Smooth muscle cell (in vitro differentiated cells): ENCODE results near the gene PARD3. TPM values are rescaled to one million over a fixed set of nuclear protein-coding genes. Genes with fewer than 3 reads are reported as not detected.

ENCODE experiments used
- DNase-seq: peaks from one replicate; lab custom pipeline; 2025; ENCODE audit not compliant: unreplicated experiment; lab: John Stamatoyannopoulos, UW
- H2AFZ ChIP-seq: fragments of 200-600 bp; sonication (generic); 2 replicates; pipeline ENCODE4 v1.6.0; 2016; ENCODE audit warnings: antibody characterized with exemption, low read depth, mild to moderate bottlenecking
- H3F3A ChIP-seq: fragments of 200-600 bp; sonication (generic); 2 replicates; pipeline ENCODE4 v1.6.0; 2017; ENCODE audit warnings: antibody characterized with exemption, low read depth
- H3K27ac ChIP-seq: fragments of 200-600 bp; sonication (generic); 2 replicates; pipeline ENCODE4 v1.5.1; 2016; ENCODE audit warnings: low read depth, mild to moderate bottlenecking
- H3K27me3 ChIP-seq: fragments of 200-600 bp; sonication (generic); 2 replicates; pipeline ENCODE4 v1.6.1; 2016; ENCODE audit warnings: low read depth, mild to moderate bottlenecking
- H3K36me3 ChIP-seq: fragments of 200-600 bp; sonication (generic); 2 replicates; pipeline ENCODE4 v1.5.1; 2016; ENCODE audit warnings: low read depth
- H3K4me1 ChIP-seq: fragments of 200-600 bp; sonication (generic); 2 replicates; pipeline ENCODE4 v1.5.1; 2016; ENCODE audit warnings: low read depth
- H3K4me2 ChIP-seq: fragments of 200-600 bp; sonication (generic); 2 replicates; pipeline ENCODE4 v1.6.0; 2016; ENCODE audit warnings: mild to moderate bottlenecking
- H3K4me3 ChIP-seq: fragments of 200-600 bp; sonication (generic); 2 replicates; pipeline ENCODE4 v1.5.1; 2016; ENCODE audit warnings: mild to moderate bottlenecking
- H3K79me2 ChIP-seq: fragments of 200-600 bp; sonication (generic); 2 replicates; pipeline ENCODE4 v1.6.0; 2016; ENCODE audit warnings: low read depth, mild to moderate bottlenecking
- H3K9ac ChIP-seq: fragments of 200-600 bp; sonication (generic); 2 replicates; pipeline ENCODE4 v1.6.0; 2016; ENCODE audit warnings: low read depth
- H3K9me3 ChIP-seq: fragments of 200-600 bp; sonication (generic); replicated peaks from 2 replicates; pipeline ENCODE4 v1.5.1; 2016; ENCODE audit warnings: low read depth
- H4K20me1 ChIP-seq: fragments of 200-600 bp; sonication (generic); 2 replicates; pipeline ENCODE4 v1.6.0; 2016; ENCODE audit warnings: low read depth
- WGBS: methylation state at CpG from one replicate; pipeline ENCODE4 v1.1.7; 2016; ENCODE audit warnings: low lambda C conversion rate; 5-methylcytosine and 5-hydroxymethylcytosine counted together
- polyA plus RNA-seq: library from polyadenylated mRNA; unstranded; fragments of >200 nt; fragmentation: Nextera tagmentation; extraction: Ambion mirVana; gene quantifications from 2 replicates; pipeline ENCODE4 v1.2.1, GENCODE V29; 2016
- total RNA-seq: library from RNA; depleted of rRNA; stranded (reverse); fragments of >200 nt; gene quantifications from 2 replicates; pipeline ENCODE4 v1.2.3, GENCODE V29; 2014
- TF ChIP-seq, protein P1 (sequence below): fragments of 200-600 bp; sonication (generic); IDR thresholded peaks from 2 replicates; pipeline ENCODE4 v1.5.1; 2017; ENCODE audit warnings: borderline replicate concordance, mild to moderate bottlenecking, antibody characterized with exemption; ENCODE audit not compliant: insufficient read depth, poor library complexity, severe bottlenecking

The PARD3 gene
- total and polyA plus RNA-seq, 2 experiments from 2014 or later = 17.5 to 26.0 TPM

DNA sequence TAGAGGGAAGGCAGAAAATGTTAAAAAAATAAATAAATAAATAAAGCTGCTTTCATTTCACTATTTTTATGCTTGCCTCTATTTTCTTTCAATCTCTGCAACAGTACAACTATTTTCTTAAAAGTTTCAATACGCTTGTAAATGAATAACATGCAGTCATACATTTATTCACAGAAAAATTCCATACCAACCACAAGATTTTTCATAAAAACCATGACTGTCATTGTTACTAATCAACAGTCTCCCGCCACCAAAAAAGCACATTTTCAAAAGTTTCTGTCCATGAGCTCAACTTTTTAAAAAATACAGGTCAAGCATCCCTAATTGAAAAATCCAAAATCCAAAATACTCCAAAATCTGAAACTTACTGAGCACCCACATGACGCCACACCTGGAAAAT is 5.3 kb downstream of the PARD3 start:
- Histone ChIP-seq H3K4me1 (peaks cover 18% of the 10 kb centered on the region), H2AFZ (no peak overlapping the region), H3K4me3 (peak overlapping the region; percentile 28), H3F3A (no peaks in the 10 kb centered on the region), H3K79me2 (peaks cover 83% of the 10 kb centered on the region), H3K9ac (no peak overlapping the region), H3K27me3 (no peaks in the 10 kb centered on the region), H3K27ac (no peak overlapping the region), H3K4me2 (peak overlapping the region; percentile 70), H4K20me1 (peaks cover 83% of the 10 kb centered on the region), H3K9me3 (no peaks in the 10 kb centered on the region), H3K36me3 (no peaks in the 10 kb centered on the region)
- no peak for DNase-seq
- 86% methylated on average over 3 of the region's 3 CpGs for WGBS
- TF ChIP-seq, protein P1, sequence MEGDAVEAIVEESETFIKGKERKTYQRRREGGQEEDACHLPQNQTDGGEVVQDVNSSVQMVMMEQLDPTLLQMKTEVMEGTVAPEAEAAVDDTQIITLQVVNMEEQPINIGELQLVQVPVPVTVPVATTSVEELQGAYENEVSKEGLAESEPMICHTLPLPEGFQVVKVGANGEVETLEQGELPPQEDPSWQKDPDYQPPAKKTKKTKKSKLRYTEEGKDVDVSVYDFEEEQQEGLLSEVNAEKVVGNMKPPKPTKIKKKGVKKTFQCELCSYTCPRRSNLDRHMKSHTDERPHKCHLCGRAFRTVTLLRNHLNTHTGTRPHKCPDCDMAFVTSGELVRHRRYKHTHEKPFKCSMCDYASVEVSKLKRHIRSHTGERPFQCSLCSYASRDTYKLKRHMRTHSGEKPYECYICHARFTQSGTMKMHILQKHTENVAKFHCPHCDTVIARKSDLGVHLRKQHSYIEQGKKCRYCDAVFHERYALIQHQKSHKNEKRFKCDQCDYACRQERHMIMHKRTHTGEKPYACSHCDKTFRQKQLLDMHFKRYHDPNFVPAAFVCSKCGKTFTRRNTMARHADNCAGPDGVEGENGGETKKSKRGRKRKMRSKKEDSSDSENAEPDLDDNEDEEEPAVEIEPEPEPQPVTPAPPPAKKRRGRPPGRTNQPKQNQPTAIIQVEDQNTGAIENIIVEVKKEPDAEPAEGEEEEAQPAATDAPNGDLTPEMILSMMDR = no peak

DNA sequence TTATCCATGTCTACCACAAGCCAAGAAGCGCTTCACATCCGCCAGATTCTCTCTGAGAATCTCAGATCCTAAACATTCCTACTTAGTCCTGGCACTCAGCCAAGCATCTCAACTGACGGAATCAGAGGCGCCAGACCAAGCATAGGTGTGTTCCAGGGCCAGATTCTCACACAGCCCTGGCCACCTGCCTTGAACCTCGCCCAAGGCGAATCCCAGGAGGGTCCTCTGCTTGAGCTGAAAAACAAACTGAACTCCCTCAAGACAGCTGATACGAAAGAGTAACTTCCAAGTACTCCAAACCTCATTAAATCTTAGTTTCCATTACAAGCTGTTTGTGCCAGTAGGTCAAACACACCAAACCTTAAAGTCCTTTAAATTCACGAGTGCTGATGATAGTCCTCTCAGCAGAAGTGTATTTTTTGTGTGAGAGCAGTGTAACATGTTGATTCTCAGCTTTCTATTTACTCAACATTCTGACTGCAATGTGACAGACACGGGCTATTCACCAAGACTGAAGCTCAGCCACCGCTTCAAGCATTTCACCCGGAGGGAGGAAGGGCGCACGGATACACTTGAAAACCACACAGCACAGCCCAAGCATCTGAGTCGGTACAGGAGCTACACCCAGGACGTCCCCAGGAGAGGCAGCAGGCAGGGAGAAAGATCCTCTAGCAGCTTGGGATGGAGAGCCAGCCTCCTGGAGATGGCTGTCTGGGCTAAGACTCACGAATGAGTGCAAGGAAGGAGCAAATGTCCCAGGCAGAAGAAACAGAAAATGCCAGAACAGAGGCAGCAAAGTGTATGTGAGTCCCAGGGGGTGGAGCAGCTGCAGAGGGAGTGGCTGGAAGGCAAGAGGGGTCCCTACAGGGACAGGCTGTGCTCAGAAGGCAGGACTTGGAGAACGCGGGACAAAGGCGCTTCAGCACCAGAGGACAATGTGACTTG is 6.0 kb downstream of the PARD3 start:
- no peak overlapping the region for H3K27ac ChIP-seq
- H3K9ac ChIP-seq = no peak overlapping the region
- H4K20me1 ChIP-seq = peaks cover 91% of the 10 kb centered on the region
- H3K36me3 ChIP-seq = no peaks in the 10 kb centered on the region
- H3K27me3 ChIP-seq = no peaks in the 10 kb centered on the region
- no peaks in the 10 kb centered on the region for H3F3A ChIP-seq
- 57% methylated on average over 19 of the region's 19 CpGs for whole genome bisulfite sequencing
- H3K9me3 ChIP-seq = no peaks in the 10 kb centered on the region
- H3K4me1 ChIP-seq = peaks cover 18% of the 10 kb centered on the region
- H3K79me2 ChIP-seq = peaks cover 87% of the 10 kb centered on the region
- H2AFZ ChIP-seq = no peak overlapping the region
- TF ChIP-seq, protein P1 = no peak
- peak overlapping the region; percentile 28 for H3K4me3 ChIP-seq
- peak; percentile 5 for DNase-seq
- peak overlapping the region; percentile 70 for H3K4me2 ChIP-seq

DNA sequence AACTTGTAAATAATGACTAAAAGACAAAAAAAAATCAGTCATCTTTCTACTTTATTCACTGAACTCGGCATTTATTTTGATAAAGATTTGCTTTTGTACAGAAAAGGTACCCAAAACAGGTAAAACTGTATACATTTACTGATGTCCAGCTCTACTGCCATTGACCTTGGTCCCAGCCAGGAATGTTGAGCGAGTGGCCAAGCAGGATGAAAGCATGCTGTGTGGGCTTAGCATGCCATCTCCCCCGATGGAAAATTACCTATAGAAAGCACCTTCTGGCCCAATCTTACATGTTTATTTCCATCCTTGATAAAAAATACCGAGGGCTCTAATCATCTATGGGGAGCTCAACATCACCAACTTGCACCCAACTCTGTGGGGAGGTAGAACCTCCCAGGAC is 6.8 kb downstream of the PARD3 start:
- H3K27ac ChIP-seq = no peak overlapping the region
- WGBS = 91% methylated on average over 4 of the region's 4 CpGs
- H2AFZ ChIP-seq = no peak overlapping the region
- no peaks in the 10 kb centered on the region for H3F3A ChIP-seq
- H3K36me3 ChIP-seq = no peaks in the 10 kb centered on the region
- no peak overlapping the region for H3K9ac ChIP-seq
- H4K20me1 ChIP-seq = peaks cover 94% of the 10 kb centered on the region
- H3K27me3 ChIP-seq = no peaks in the 10 kb centered on the region
- peaks cover 15% of the 10 kb centered on the region for H3K4me1 ChIP-seq
- TF ChIP-seq, protein P1 = no peak
- H3K4me2 ChIP-seq = no peak overlapping the region
- peaks cover 86% of the 10 kb centered on the region for H3K79me2 ChIP-seq
- H3K4me3 ChIP-seq = no peak overlapping the region
- no peaks in the 10 kb centered on the region for H3K9me3 ChIP-seq
- DNase-seq = no peak
